Muscle of leg (tissue), 11 donors: Measurements from ENCODE around the gene ACKR2. TPM values are rescaled to one million over a fixed set of nuclear protein-coding genes. Genes with fewer than 3 reads are reported as not detected.
"Not testable (repeated sequence)": the region's sequence is repeated elsewhere in the genome, so short reads cannot be mapped to it uniquely, and the experiment has no call there.

Experiments used
- DNase-seq: peaks from one replicate; pipeline ENCODE4 v3.0.0; 2013
- H3K27ac ChIP-seq: one replicate; pipeline ENCODE4 v1.5.1; 2013; ENCODE audit warnings: mild to moderate bottlenecking, low read length, control low read depth
- H3K27me3 ChIP-seq: one replicate; pipeline ENCODE4 v1.6.1; 2013; ENCODE audit warnings: low read length; ENCODE audit not compliant: control insufficient read depth, insufficient read depth
- H3K36me3 ChIP-seq: one replicate; pipeline ENCODE4 v1.6.1; 2013; ENCODE audit warnings: low read length; ENCODE audit not compliant: control insufficient read depth, insufficient read depth
- H3K4me1 ChIP-seq: one replicate; pipeline ENCODE4 v1.6.1; 2013; ENCODE audit warnings: low read length; ENCODE audit not compliant: control insufficient read depth, insufficient read depth
- H3K4me3 ChIP-seq: one replicate; pipeline ENCODE4 v1.5.1; 2013; ENCODE audit warnings: low read length, control low read depth
- H3K9me3 ChIP-seq: replicated peaks from 2 replicates; pipeline ENCODE4 v1.6.1; 2013; ENCODE audit warnings: low read depth, low read length; ENCODE audit not compliant: control insufficient read depth
- WGBS: methylation state at CpG from one replicate; pipeline ENCODE4 v1.1.5; 2013; ENCODE audit warnings: missing lambda C conversion rate; ENCODE audit not compliant: insufficient coverage; 5-methylcytosine and 5-hydroxymethylcytosine counted together
- polyA plus RNA-seq, 8 donors: library from polyadenylated mRNA; unstranded; fragments of 120-200 nt; gene quantifications; one replicate each; pipeline versions ENCODE4 v1.2.1 to v1.2.3, GENCODE V29; 2013; ENCODE audit warnings: inconsistent platforms in 1 of 8, low replicate concordance in 1 of 8; ENCODE audit not compliant: insufficient read length in 8 of 8, insufficient read depth in 1 of 8
- total RNA-seq: library from RNA; stranded (reverse); fragments of 120-200 nt; gene quantifications from one replicate; pipeline ENCODE4 v1.2.4, GENCODE V29; 2013

The ACKR2 gene
- total and polyA plus RNA-seq, 9 donors: 0.26 to 0.69 (median 0.53) TPM

DNA sequence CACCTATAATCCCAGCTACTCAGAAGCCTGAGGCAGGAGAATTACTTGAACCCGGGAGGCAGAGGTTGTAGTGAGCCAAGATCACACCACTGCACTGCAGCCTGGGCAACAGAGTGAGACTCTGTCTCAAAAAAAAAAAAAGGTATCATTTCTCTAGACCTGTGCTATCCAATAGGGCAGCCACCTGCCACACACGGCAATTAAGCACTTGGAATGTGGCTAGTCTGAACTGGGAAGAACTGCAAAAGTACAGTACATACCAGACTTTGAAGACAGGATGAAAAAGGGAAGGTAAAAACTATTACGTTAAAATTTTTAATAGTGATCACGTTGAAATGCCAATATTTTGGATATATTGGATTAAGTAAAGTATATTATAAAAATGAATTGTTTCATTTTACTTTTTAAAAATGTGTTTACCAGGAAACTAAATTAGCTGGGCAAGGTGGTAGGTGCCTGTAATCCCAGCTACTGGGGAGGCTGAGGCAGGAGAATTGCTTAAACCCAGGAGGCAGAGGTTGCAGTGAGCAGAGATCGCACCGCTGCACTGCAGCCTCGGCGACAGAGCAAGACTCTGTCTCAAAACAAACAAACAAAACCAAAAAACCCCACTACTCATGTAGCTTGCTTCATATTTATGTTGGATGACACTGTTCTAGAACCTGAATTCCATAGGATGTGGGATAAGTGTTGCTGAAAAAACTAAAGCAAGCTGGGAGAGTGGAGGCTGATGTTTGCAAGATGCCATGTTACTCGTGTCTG, 64.2 kb downstream of the ACKR2 start:
- WGBS: no CpG with 5 or more reads among the region's 9 CpGs

DNA sequence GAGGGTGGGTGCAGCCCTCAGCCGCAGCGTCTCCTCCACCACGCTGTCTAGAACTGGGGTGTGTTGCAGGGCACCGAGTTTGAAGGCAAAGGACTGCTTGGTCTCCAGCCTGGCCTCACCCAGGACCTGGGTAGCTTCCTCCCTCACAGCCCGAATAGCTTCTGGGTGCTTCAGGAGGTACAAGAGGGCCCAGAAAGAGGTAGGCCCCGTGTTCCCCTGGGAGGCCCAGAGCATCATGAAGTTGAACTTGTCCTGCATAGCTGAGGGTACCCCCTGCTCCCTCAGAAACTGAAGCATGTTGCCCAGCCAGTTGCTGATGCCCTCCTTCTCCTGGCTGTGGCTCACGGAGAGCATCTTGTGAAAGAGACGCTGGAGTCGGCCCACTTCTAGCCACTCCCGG, 65.5 kb downstream of the ACKR2 start:
- 87% methylated on average over 9 of the region's 10 CpGs for WGBS
- no peaks in the 10 kb centered on the region for H3K36me3 ChIP-seq
- H3K4me1 ChIP-seq: peaks cover 9% of the 10 kb centered on the region
- H3K27ac ChIP-seq: no peak overlapping the region
- H3K9me3 ChIP-seq: no peaks in the 10 kb centered on the region
- peaks cover 3% of the 10 kb centered on the region for H3K27me3 ChIP-seq
- DNase-seq: no peak
- H3K4me3 ChIP-seq: no peak overlapping the region

More for the DNA sequence above, 64.2 kb downstream of the ACKR2 start:
- no peak overlapping the region for H3K4me3 ChIP-seq
- peaks cover 9% of the 10 kb centered on the region for H3K4me1 ChIP-seq
- H3K9me3 ChIP-seq: no peaks in the 10 kb centered on the region
- no peaks in the 10 kb centered on the region for H3K36me3 ChIP-seq
- H3K27ac ChIP-seq: no peak overlapping the region
- peaks cover 3% of the 10 kb centered on the region for H3K27me3 ChIP-seq
- no peak for DNase-seq

DNA sequence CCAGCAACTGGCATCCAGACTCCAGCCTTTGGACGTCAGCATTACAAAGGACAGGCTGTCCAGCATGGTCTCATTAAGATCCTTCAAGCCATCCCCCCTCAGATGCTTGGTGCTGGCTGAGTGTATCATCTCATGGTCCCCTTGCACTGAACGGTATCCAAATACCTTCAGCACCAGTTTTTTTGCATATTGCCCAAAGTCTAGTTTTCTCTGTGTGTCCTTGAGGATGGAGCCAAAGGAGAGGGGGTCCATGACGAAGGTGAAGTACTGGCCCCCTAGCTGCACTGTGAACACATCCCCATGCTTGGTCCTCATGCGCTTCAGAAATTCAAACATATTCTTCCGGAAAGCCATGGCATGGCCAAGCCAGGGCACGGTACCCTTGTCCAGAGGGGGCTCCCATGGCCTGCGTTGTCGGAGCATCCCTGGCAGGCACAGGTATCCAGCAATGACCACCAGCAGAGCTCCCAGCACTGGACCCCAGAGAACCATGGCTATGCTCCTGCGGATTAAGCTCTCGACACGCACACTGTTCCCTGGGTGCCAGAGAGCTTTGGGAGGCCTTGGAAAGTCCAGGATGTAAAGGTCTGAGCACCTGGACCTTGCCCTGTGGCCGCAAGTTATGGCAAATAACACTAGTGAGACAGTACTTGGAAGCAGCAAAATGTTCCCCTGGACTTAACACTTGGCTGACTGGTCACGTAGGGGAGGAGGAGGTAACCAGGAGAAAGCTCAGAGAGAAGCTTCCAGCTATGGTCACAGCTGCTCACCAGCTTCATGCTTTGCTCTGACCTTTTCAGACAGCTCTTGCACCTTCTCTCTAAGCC, 66.3 kb downstream of the ACKR2 start, which contains the start of gene CYP8B1:
CYP8B1 (minus strand) TSS at position 555 of the 827 bp plus-strand sequence; CDS start at position 492, 63 bp downstream.
- H3K9me3 ChIP-seq: no peaks in the 10 kb centered on the region
- peaks cover 5% of the 10 kb centered on the region for H3K27me3 ChIP-seq
- no peak within 1 kb of the TSS for H3K27ac ChIP-seq
- H3K4me1 ChIP-seq: peaks cover 13% of the 10 kb centered on the region
- no peaks in the 10 kb centered on the region for H3K36me3 ChIP-seq
- no peak for DNase-seq
- no peak within 1 kb of the TSS for H3K4me3 ChIP-seq
- WGBS: 83% methylated on average over 12 of the region's 13 CpGs

DNA sequence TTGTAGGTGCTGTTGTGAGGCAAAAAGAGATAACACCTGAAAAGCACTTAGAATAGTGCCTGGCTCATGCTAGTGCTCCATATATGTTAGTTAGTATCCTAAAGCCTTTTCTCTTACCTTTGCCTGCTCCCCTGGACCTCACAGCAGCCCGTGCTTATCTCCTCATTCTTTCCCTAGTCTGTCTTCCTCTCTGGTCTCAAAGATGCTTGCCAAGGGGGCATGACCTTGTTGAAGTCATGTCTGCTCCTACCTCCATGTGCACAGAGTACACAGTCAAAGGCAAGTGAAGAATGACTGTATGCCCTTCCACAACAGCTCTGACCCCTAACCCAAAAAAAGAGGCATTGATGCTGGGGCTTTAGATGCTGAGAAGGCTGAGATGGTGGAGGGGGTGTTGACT, 67.2 kb downstream of the ACKR2 start:
- peaks cover 16% of the 10 kb centered on the region for H3K4me1 ChIP-seq
- no peak overlapping the region for H3K4me3 ChIP-seq
- no peaks in the 10 kb centered on the region for H3K36me3 ChIP-seq
- no peaks in the 10 kb centered on the region for H3K9me3 ChIP-seq
- peaks cover 5% of the 10 kb centered on the region for H3K27me3 ChIP-seq
- H3K27ac ChIP-seq: no peak overlapping the region
- DNase-seq: no peak
- WGBS: 86% methylated on average over 1 of the region's 1 CpG

DNA sequence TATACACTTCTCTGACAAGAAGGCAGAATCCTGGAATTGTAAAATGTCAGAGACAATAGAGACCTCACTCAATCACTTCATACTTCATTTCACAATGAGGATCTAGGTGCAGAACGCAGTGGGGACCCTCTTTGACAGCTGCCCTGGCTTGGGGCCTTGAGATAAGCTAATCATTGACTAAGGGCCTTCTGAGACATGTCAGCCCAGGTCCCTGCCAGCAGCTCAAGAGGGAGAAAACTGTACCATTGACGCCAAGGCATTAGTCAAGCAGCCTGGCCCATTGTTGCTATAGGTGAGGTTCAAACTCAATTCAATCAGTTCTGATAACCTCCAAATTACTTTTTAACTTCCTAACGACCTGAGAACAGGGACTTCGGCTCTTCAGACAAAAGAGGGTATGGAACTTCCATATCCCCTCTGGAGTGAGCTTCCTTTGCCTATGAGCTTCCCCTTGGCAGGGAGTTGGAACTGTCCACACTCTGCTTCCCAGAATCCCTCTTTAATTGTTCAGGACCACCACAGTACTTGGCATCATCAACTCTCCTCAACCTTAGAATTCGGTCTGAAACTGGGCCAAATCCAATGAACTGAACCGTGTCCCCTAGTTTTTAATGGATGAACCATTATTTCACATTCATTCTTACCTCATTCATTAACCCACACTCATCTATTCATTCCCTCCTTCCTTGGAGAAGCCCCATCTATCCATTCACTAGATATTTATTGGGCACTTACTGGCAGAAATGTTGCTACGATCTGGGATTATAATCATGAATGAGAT, 67.9 kb downstream of the ACKR2 start:
- H3K36me3 ChIP-seq: no peaks in the 10 kb centered on the region
- WGBS: 72% methylated on average over 5 of the region's 7 CpGs
- H3K4me3 ChIP-seq: no peak overlapping the region
- no peak overlapping the region for H3K27ac ChIP-seq
- H3K9me3 ChIP-seq: no peaks in the 10 kb centered on the region
- H3K4me1 ChIP-seq: peaks cover 11% of the 10 kb centered on the region
- DNase-seq: no peak
- H3K27me3 ChIP-seq: peaks cover 5% of the 10 kb centered on the region

DNA sequence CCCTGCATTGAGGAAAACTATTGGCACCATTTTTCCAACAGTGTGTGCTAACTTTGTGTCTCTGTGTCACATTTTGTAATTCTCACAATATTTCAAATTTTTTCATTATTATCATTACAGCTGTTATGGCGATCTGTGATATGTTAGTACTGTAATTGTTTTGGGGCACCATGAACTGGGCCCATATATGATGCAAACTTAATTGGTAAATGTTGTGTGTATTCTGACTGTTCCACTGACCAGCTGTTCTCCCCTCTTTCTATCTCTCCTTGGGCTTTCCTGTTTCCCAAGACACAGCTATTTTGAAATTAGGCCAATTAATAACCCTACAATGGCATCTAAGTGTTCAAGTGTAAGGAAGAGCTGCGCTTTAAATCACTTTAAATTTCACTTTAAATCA, 68.6 kb downstream of the ACKR2 start:
- no CpG with 5 or more reads among the region's 2 CpGs for WGBS
- Histone ChIP-seq H3K27me3 (peaks cover 3% of the 10 kb centered on the region), H3K27ac (no peak overlapping the region), H3K4me3 (no peak overlapping the region), H3K36me3 (no peaks in the 10 kb centered on the region), H3K4me1 (peaks cover 10% of the 10 kb centered on the region), H3K9me3 (no peaks in the 10 kb centered on the region)
- no peak for DNase-seq

DNA sequence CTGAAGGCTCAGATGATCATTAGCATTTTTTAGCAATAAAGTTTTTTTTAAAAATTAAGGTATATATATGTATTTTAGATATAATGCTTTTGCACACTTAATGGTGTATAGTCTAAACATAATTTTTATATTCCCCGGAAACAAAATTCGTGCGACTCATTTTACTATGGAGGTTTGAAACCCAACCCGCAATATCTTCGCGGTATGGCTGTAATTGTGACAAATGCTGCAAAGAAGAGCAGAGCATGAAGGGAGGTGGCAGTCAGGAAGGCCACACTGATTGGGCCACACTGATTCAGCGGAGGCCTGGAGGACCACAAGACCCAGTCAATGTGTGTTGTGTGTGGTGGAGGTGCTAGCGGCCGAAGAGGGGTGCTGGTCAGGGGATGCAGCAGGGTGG, 70.9 kb downstream of the ACKR2 start:
- DNase-seq: no peak
- WGBS: 75% methylated on average over 3 of the region's 9 CpGs
- H3K4me1 ChIP-seq: peaks cover 10% of the 10 kb centered on the region
- H3K4me3 ChIP-seq: peak overlapping the region; percentile 68
- no peaks in the 10 kb centered on the region for H3K9me3 ChIP-seq
- H3K27me3 ChIP-seq: peaks cover 2% of the 10 kb centered on the region
- H3K36me3 ChIP-seq: no peaks in the 10 kb centered on the region
- H3K27ac ChIP-seq: no peak overlapping the region

DNA sequence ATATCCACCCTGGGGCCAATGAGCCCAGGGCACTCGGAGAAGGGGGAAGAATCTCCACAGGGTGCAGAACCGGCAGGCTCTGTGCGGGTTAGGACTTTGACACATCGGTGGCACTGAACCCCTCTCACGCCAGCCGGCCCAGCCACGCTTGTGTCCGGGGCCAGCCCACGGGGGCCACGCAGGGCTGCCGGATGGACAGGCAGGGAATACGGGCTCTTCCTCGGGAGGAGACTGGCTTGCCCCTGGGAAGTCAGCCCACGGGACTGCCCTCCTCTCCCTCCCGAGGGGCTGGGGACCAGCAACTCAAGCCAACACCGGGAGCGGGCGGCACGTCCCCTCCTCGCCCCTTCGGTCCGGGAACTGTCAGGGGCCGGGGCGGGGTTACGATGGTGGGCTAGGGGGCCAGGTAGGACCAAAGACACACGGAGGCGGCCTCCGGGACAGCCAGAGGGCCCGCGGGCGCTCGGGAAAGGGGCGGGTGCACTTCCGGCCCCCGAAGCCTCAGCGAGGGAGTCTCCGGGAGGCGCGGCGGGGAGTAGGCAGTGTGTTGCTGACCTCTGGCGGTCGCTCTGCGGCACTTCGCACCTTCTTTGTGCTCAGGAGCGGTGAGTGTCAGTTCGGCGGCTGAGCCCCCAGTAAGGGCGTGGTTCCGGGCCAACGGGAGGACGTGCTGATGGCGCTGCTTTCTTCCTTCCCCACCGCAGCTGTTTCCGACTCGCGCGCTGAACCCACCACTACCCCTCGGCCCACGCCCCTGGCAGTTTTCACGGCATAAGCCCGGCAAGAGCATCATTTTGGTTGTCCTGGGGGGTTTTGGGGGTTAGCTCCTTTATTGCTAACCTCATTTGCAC, 71.6 kb downstream of the ACKR2 start:
- DNase-seq: peak; percentile 89
- Histone ChIP-seq H3K9me3 (no peaks in the 10 kb centered on the region), H3K27ac (no peak overlapping the region), H3K36me3 (no peaks in the 10 kb centered on the region), H3K4me3 (peak overlapping the region; percentile 68), H3K4me1 (peaks cover 10% of the 10 kb centered on the region), H3K27me3 (peaks cover 4% of the 10 kb centered on the region)
- WGBS: 4% methylated on average over 40 of the region's 61 CpGs

DNA sequence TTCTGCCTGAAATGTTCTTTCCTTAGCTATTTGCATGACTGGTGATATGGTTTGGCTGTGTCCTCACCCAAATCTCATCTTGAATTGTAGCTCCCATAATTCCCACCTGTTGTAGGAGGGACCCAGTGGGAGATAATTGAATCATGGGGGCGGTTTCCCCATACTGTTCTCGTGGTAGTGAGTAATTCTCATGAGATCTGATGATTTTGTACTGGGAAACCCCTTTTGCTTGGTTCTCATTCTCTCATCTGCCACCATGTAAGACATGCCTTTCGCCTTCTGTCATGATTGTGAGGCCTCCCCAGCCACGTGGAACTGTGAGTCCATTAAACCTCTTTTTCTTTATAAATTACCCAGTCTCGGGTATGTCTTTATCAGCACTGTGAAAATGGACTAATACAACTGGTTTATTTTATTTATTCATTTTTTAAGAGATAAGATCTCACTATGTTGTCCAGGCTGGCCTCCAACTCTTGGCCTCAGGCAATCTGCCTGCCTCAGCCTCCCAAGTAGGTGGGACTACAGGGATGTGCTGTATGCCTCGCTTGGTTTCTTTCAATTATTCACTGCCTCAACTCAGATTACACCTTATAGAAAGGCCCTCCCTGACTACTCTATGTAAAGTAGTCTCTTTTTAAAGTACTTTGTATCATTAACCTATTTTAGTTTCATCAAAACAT, 74.1 kb downstream of the ACKR2 start:
- H3K9me3 ChIP-seq, H3K27ac ChIP-seq, H3K4me3 ChIP-seq, H3K36me3 ChIP-seq, DNase-seq, H3K27me3 ChIP-seq, H3K4me1 ChIP-seq: not testable (repeated sequence)
- no CpG with 5 or more reads among the region's 6 CpGs for WGBS
